Inflammatory macrophage treated with lipopolysaccharide for 4 hours (primary cell): ENCODE results near the gene HIPK1.
"Not testable (repeated sequence)": the region's sequence is repeated elsewhere in the genome, so short reads cannot be mapped to it uniquely, and the experiment has no call there.

Source experiments
- DNase-seq: peaks from one replicate; pipeline ENCODE4 v3.0.0-alpha.2; 2020

The HIPK1 gene

GRCh38 chr1:113946112-113946511 lies 17.0 kb downstream of the HIPK1 start:
- DNase-seq = no peak

GRCh38 chr1:113946678-113947387 lies 17.7 kb downstream of the HIPK1 start:
- DNase-seq = no peak

GRCh38 chr1:113947388-113948107 lies 18.4 kb downstream of the HIPK1 start:
- no peak for DNase-seq

- not testable (repeated sequence) for DNase-seq
Measured at GRCh38 chr1:113948151-113948550, 19.0 kb downstream of the HIPK1 start.

GRCh38 chr1:113949007-113949406 lies 19.9 kb downstream of the HIPK1 start:
- no peak for DNase-seq

- DNase-seq = no peak
Measured at GRCh38 chr1:113950908-113951307, 21.8 kb downstream of the HIPK1 start.

GRCh38 chr1:113951719-113952118 lies 22.6 kb downstream of the HIPK1 start:
- DNase-seq = no peak

- DNase-seq = no peak
Measured at GRCh38 chr1:113957984-113958383, 28.9 kb downstream of the HIPK1 start.

- DNase-seq = peak; percentile 41
Measured at GRCh38 chr1:113958691-113959090, 29.6 kb downstream of the HIPK1 start.

GRCh38 chr1:113963281-113963906 lies 34.3 kb downstream of the HIPK1 start:
- DNase-seq = no peak

GRCh38 chr1:113965703-113966412 lies 36.7 kb downstream of the HIPK1 start:
- no peak for DNase-seq

GRCh38 chr1:113972954-113973353 lies 43.8 kb downstream of the HIPK1 start:
- no peak for DNase-seq

GRCh38 chr1:113975211-113975895 lies 46.2 kb downstream of the HIPK1 start:
- DNase-seq = peak; percentile 72

GRCh38 chr1:113976609-113977278 lies 47.6 kb downstream of the HIPK1 start:
- DNase-seq = peak; percentile 19

- DNase-seq = peak; percentile 15
Measured at GRCh38 chr1:113977906-113978305, 48.8 kb downstream of the HIPK1 start.

GRCh38 chr1:113978863-113979702 lies 50.0 kb downstream of the HIPK1 start, which contains the start of gene OLFML3:
TSS of gene OLFML3 (plus strand) at chr1:113979474. CDS start at chr1:113979517, 43 bp downstream.
- DNase-seq = peak; percentile 85

- no peak for DNase-seq
Measured at GRCh38 chr1:113980110-113980509, 51.0 kb downstream of the HIPK1 start.

- peak; percentile 10 for DNase-seq
Measured at GRCh38 chr1:113981962-113982931, 53.1 kb downstream of the HIPK1 start.

GRCh38 chr1:113982949-113983348 lies 53.8 kb downstream of the HIPK1 start:
- DNase-seq = no peak

GRCh38 chr1:113983391-113983790 lies 54.3 kb downstream of the HIPK1 start:
- DNase-seq = no peak
